Fibroblast of the aortic adventitia (primary cell): ENCODE data around the gene SPC24. TPM values are rescaled to one million over a fixed set of nuclear protein-coding genes. Genes with fewer than 3 reads are reported as not detected.

Experiments used
- DNase-seq: peaks from one replicate; pipeline ENCODE4 v3.0.0-alpha.2; 2010; ENCODE audit warnings: low read depth
- H3K4me3 ChIP-seq: 2 replicates; pipeline ENCODE4 v1.5.1; 2011; ENCODE audit warnings: low read depth, mild to moderate bottlenecking, control low read depth, low read length, moderate library complexity
- CTCF ChIP-seq: IDR thresholded peaks from 2 replicates; pipeline ENCODE4 v1.5.1; 2011; ENCODE audit warnings: mild to moderate bottlenecking, low read length, control low read depth, inconsistent platforms; ENCODE audit not compliant: insufficient read depth
- total RNA-seq: library from RNA; depleted of rRNA; stranded (reverse); fragments of >200 nt; gene quantifications from 2 replicates; pipeline ENCODE4 v1.2.3, GENCODE V29; 2012; ENCODE audit warnings: low replicate concordance

SPC24 gene
- total RNA-seq, 1 donor = 49.0 TPM

- TF ChIP-seq CTCF = no peak
Observed at GRCh38 chr19:11172576-11172975, 17.0 kb upstream of the SPC24 start.

GRCh38 chr19:11171144-11171543 lies 15.6 kb upstream of the SPC24 start:
- no peak for DNase-seq
- no peak for TF ChIP-seq CTCF
- H3K4me3 ChIP-seq = no peak overlapping the region

More at GRCh38 chr19:11172576-11172975, 17.0 kb upstream of the SPC24 start:
- H3K4me3 ChIP-seq = no peak overlapping the region
- DNase-seq = no peak

DNA sequence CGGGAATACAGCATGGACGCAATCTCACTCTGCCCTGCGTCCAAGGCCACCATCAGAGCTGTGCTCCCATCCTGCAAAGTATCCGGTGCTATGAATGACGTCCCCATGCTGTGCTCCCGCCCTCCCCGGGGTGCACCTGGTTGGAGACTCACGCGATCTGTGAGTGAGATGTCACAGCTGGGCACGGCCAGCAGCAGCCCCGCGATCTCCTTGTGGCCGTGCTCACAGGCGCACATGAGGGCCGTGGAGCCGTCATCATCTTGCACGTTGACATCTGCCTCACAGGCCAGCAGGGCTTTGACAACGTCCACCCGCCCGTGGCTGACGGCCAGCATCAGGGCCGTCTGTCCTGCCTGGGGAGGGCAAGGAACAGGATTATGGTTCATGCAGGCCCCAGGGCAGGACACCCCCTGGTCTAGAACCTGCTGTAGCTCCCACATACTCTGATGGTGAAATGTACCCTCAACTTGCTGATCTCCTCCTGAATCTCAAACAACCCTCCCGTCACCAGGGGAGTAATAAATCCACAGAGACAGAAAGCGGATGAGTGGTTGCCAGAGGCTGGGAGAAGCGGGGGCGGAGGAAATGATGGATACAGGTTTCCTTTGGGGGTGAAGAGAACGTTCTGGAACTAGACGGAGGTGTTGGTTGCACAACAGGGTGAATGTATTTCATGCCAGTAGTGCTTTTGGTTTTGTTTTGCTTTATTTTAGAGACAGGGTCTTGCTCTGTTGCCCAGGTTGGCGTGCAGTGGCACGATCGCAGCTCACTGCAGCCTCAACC lies 14.5 kb upstream of the SPC24 start:
- no peak for DNase-seq
- no peak for TF ChIP-seq CTCF
- no peak overlapping the region for H3K4me3 ChIP-seq

DNA sequence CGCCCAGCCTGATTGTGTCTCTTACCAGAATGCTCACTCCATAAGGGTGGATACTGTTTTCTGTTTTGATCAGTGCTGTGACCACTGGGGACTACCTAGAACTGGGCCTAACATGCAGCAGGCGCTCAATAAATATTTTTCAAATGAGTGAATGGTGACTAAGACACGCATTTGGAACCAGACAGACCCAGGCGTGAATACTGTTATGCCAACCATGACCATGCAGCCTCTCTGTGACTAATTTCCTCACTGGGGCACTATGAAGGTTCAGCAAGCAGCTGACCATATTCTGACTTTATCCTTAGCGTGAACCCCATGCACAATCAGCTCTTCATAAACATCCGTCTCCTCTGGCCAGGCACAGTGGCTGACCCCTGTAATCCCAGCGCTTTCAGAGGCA lies 13.0 kb upstream of the SPC24 start:
- peak; percentile 93 for DNase-seq
- no peak for TF ChIP-seq CTCF
- no peak overlapping the region for H3K4me3 ChIP-seq

DNA sequence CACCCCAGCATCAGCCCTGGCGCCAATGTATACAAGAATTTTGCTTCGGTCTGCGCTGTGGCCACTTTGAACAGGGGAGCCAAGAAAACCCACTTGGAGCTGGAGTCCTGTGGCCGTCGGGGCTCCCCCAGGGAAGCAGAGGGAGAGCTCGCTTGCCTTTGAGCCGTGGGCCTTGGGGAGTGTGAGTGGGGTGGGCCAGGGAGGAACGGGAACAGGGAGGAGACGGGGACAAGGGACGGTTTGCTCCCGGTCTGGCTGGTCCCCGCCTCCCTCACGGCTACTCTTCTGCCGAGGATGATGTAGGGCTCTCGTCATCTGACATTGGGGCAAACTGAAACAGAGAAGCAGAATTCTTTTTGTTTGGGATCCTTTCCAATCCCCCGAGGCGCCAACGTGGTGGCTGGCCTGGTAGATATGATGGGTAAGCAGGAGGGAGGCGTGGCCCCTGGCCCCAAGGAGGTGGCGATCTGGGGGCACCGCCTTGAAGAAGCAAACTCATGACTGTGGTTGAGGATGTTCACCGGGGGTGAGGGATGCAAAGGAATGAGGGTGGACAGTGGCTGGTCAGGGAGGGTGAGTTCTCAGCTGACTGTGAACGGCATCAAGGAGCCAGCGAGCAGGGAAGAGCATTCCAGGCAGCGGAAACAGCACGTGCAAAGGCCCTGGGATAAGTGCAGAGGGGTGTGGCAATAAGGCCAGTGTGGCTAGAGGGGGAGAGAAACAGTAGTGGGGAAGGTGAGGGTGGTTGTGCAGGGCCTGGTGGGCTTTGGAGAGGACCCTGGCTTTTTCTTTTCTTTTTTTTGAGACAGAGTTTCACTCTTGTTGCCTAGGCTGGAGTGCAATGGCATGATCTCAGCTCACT lies 10.9 kb upstream of the SPC24 start:
- no peak overlapping the region for H3K4me3 ChIP-seq
- peak; percentile 74 for DNase-seq
- no peak for TF ChIP-seq CTCF

DNA sequence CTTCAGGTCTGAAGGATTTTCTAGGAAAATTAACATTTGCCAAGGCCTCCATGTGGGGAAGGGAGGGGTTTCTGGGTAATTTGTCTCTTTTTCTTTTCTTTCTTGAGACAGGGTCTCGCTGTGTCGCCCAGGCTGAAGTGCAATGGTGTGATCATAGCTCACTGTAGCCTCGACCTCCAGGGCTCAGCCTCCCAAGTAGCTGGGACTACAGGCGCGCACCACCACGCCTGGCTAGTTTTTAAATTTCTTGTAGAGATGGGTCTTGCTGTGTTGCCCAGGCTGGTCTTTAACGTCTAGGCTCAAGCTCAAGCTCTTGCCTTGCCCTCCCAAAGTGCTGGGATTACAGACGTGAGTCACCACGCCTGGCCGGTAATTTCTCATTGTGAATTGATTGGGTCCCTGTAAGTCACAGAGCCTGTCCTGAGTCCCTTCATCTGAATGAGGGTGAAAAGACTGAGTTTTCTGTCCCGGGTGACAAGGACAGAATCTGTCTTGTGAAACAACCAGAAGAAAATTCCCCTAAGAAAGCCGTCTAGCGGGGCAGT lies 10.0 kb upstream of the SPC24 start:
- peak; percentile 55 for DNase-seq
- TF ChIP-seq CTCF = no peak
- peak overlapping the region; percentile 46 for H3K4me3 ChIP-seq
